Fibroblast of upper back skin (primary cell): ENCODE data around the gene RPL10A.

Experiments used
- DNase-seq: peaks from one replicate; pipeline ENCODE4 v3.0.0-alpha.2; 2013

The RPL10A gene

DNA sequence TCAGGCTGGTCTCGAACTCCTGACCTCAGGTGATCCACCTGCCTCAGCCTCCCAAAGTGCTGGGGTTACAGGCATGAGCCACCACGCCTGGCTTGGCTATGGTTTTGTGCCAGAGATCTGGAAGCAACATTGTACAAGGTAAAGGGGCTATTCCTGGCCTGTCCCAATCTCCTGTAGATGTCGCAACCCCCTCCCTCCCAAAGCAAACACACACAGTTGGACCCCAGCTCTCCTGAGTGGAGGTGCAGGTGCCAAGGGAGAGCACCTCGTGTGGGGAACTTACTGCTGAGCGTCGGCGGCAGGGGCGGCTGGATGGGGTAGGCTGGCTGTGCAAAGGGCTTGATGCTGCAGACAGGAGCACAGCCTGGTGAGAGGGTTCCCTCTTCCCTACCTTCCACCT lies 8.8 kb downstream of the RPL10A start:
- no peak for DNase-seq

DNA sequence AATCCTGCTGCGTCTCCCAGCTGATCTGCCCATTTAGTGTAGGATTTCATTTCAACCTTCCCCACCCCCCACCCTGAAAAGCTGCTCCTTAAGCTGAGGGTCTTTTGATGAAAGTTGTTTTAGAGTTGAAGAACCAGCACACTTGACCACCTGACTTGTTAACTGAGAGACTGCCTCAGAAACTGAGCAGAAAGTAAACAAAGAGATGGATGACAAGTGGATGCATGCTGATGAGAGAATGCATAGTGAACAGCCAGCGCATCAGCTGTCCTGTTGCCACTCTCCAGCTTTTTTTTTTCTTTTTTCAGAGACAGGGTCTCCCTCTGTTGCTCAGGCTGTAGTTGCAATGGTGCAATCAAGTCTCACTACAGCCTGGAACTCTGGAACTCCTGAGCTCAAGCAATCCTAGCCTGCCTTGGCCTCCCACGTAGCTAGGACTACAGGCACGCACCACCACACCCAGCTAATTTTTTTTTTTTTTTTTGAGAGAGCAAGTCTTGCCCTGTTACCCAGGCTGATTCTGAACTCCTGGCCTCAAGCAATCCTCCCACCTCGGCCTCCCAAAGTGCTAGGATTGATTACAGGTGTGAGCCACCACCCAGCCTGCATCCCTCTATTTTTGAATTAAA lies 9.5 kb downstream of the RPL10A start:
- DNase-seq: no peak

DNA sequence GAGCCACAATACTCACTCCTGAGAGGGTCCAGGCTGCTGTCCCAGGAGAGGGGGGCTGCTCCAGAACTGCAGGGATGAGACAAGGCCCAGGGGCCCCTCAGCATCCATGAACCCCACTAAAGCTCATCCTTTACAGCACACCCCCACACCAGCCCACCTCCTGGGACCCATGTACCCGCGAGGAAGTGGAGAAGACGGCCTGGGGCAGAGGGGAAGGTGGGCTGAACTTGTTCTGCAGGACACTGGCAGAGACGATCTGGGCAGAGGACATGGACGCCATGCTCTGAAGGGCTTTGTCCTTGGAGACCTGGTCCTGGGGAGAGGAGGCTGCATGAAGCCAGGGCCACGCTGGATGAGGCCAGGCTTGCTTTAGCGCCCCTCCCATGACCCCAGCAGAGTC lies 10.1 kb downstream of the RPL10A start:
- DNase-seq: no peak

GRCh38 chr6:35480176-35480575 lies 12.0 kb downstream of the RPL10A start:
- DNase-seq: no peak

DNA sequence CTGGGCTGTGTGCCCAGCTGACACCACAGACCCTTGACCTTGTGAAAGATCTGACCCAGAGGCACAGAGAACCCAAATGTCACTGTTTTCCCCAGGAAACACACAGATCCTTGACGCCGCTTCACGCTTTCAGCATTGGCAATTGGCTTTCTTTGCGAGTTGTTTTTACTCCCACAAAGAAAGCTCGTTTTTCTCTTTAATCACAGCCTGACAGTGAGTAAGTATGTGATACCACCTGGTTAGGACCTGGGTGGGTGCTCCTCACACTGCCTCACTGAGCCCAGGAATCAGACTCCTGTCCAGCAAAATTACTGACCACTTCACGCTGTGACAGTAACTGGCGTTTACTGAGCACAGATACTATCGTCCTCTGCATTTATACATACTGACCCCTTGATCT lies 13.0 kb downstream of the RPL10A start:
- DNase-seq: no peak

GRCh38 chr6:35483062-35483461 lies 14.9 kb downstream of the RPL10A start:
- DNase-seq: no peak

- no peak for DNase-seq
Observed at GRCh38 chr6:35483490-35483889, 15.3 kb downstream of the RPL10A start.

DNA sequence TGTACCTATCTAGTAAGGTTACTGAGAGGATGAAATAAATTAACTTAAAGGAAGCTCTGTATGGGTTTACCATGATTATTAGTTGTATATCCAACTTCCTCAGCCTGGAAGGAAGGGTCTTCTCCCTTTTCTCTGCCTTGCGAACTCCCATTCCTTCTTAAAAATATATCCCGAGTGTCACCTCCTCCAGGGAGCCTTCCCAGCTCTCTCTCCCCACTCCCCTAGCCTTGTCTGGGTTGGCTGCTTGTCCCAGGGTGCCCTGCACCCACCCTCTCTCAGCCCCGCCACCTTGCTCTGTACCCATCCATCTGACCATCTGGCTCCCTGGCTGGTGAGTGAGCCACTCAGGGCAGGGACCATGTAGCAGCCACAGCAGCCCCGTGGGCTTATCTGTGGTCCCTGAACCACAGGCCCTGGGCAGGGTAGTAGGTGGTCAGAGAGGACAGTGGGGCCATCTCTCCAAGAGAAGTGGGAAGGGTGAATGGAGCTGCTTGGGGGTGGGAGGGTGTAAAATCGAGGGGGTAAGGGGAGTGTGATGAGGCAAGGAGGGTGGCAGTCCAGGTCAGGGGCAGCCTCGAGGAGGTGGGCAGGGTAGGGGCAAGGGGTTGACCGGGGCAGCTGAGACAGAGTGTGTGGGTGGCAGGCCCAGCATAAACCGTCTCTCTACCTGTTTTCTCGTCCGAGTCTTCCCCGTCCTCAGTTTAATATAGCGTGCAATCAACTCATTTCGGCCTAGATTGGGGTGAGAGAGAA lies 15.9 kb downstream of the RPL10A start:
- DNase-seq: no peak

DNA sequence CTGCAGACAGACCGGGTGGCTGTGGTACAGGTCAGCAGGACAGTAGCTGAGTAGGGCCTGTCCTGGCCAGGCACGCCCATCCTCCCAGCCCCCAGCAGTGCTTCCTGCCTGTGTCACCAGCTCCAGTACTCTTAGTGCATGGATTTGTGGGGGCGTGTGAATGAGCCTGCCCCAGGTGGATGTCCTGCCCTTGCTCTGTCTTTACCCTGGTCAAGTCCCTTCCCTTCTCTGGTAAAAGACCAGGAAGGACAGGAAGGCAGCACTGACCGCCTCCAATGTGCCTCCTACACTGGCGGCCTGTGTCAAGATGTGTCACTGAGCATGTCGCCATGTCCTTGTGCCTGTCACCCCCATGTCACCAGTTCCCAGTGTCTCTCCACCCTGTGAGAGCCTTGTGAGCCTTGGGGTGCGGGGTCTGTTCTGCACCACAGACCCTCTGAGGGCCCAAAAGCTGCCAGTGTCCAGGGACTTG lies 16.8 kb downstream of the RPL10A start:
- no peak for DNase-seq

DNA sequence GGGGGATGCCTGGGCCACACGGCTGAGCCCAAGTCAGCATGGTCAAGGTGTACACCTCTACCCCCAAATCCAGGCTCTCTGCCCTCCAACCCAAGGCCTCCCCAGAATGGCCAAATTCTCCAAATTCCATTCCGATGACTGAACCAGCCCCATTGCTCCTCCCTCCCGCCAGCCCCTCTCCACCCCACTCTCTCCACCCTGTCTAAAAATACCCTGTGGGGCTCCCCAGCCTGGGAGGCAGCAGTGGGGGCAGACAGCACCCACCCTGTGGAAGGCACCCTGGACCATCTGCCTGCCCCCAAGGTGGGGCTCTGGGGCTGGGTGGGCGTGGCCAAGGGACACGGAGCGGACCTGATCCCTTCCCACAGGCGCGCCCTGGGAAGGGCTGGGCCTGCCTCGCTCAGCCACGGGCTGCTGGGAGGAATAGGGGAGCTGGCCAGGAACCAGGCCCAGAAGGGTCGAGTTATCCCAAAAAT lies 17.2 kb downstream of the RPL10A start:
- peak; percentile 80 for DNase-seq

GRCh38 chr6:35486005-35486925 lies 18.1 kb downstream of the RPL10A start:
- DNase-seq: no peak

GRCh38 chr6:35487658-35488516 lies 19.7 kb downstream of the RPL10A start:
- DNase-seq: peak; percentile 58

DNA sequence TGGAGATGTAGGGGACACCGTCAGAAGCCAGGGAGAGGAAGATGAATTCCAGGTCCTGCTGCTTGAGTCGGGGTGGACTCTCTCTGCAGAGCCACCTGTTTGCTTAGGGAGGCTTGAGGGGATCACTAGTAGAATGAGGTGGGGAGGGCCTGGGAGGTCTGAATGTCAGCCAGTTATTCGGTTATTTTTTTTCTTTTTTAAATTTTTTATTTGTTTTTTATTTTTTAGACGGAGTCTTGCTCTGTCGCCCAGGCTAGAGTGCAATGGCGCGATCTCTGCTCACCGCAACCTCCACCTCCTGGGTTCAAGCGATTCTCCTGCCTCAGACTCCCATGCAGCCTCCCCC lies 20.3 kb downstream of the RPL10A start:
- no peak for DNase-seq

DNA sequence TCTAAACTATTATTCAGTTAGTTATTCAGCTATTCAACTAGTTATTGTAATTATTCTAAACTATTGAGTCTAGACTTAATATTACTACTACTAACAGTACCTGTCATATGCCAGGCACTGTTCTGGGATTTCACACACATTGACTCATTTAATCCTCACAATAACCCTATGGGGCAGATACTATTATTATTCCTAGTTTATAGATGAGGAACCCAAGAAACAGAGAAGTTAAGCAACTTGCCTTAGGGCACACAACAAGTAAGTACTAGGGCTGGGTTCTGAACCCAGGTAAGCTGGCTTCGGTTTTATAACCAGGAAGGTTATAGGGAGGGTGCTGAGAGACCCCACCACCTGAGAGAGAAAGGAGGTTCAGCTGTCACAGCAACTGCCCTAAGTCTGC lies 20.9 kb downstream of the RPL10A start:
- no peak for DNase-seq

DNA sequence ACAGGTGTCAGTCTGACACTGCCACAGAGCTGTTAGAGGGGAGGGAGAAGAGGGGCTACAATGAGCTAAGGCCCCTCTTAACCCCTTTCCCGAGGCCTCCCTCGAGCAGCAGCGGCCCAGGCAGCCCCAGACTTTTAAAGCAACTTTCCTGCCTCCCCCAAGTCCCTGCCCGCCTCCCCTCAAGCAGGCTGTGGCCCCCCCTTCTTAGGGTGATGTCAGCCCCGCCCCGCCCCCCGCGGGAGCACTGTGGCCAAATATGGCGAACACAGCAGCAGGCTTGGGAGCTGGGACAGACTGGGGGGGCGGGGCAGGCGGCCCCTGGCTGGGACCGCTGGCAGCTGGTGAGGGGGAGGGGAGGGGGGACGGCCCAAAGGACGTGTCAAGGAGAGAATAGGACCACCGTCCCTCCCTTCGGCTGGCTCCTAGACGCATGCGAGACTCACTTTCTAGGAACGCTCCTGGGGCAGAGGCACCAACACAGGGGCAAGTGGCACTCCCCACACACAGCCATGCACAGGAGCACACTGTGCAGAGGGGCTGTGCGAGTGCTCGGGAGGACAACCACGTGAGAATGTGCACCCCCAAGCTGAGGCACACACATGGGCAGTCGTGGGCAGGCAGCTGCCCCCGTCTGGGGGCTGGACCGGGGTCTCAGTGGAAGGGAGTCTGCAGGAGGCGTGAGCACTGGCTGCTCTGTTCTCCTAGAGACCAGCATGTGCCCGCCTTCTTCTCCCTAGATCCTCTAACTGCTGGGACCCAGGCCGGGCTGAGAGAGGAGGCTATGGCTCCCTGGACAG lies 22.0 kb downstream of the RPL10A start:
- peak; percentile 95 for DNase-seq

DNA sequence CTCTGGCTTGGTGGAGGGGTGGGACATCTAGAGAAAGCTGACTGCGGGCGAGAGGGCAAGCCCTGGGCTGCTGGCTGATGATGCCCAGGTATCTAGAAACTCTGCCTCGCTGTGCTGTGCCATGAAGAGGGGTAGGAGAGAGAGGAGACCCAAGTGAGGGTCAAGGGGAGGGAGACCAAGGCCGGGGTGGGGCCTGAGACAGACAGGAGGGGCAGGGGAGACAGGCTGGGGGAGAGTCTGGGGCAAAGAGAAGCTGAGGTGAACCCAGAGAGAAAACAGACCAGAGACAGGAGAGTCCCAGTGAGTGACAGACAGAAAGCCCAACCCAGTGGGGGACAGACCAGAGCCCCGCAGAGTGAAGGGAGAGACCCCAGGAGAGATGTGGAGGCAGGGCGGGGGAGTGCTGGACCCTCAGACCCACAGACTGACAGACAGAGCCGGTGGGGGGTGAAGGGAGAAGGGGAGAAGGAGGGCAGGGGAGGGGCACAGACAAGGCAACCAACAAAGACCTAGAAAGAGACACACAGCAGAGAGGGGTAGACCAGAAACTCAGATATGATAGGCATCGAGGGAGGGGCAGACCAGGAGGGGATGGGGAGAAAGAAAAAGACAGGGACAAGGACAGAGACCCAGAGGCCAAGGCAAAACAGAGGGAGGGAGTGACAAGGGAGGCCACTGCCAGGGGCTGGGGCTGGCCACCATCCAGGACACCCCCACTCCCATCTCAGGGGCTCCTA lies 22.8 kb downstream of the RPL10A start:
- DNase-seq: no peak

DNA sequence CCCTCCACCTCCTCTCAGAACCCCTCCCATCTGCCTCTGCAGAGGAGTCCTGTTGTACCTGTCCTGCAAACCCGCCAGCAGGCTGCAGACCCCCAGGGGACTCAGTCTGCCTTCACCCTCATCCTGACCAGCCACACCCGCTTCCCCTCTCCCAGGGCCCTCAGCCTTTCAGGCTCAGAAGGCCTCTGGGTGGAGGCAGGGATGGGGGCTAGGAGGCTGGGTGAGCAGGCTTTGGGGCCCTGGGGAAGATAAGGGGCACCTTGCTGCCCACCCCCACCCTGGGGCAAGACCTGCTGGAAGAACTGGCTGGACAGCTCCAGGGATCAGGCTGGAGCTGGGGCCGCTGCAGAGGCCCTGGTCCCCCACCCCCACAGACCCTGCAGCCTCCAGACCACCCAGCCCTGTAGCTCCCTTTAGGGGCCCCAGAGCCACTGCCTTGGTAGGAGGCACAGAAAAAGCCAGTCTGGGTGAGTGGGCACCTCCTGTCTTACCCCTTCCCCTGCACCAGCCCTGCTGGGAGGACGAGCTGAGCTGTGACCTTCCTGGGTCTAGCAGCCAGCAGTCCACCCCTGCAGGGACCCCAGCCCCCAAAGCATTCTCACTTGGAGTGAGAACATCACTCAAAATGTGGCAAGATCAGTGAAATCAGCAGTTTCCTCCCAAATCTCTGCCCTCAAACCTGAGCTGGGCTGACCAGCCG lies 23.5 kb downstream of the RPL10A start:
- no peak for DNase-seq

DNA sequence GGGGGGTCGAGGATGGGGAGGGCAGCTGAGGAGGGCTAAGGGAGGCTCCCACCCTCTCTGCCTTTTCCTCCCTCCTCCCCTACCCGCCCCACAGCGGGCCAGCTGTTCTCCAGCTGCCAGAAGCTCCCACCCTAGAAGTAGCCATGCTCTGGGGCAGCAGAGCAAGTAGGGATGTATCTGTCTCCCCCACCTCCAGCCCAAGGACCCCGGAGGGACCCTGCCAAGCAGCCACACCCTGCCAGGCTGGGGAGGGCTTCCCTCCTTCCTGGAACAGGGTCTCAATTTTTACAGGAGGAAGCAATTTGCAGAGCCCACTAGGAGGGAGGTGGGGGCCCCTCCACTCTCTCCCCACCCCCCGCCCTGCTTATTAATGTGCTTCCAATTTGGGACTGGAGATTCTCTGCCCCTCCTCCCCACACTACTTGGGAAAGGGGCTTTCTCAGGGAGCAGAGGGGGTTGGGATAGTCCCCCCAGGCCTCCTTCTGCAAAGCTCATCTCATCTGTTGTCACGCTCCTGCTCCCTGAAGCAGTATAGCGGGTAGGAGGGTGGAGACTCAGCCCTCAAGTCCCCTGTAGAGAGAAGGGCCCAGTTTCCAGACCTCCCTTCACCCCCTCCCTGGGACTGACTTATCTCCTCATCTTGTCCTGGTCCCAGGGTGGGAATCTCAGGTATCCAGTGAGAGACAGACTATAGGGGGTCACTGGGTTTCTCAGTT lies 24.2 kb downstream of the RPL10A start:
- peak; percentile 61 for DNase-seq

DNA sequence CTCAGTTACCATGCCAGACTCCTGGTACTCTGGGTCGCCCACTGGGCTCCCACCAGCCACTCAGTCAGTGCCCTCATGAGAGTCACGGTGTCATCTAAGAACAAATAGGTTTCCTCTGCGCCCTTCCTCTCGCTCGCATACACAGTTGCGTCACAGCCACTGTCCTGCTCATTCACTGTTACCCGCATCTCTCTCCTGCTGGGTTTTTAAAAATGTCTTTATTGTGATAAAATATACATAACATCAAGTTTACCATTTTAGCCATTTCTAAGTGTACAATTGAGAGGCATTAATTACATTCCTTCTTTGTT lies 24.7 kb downstream of the RPL10A start:
- DNase-seq: no peak
